Stomach (tissue), 9 donors: ENCODE data around the gene FBXL15. TPM values are rescaled to one million over a fixed set of nuclear protein-coding genes. Genes with fewer than 3 reads are reported as not detected.

Experiments used
- DNase-seq, 2 donors: peaks; one replicate each; pipeline versions ENCODE4 v3.0.0 to v3.0.0-alpha.2; 2013 to 2019
- H3K27ac ChIP-seq, 5 donors: fragments of 200-600 bp in 4 of 5; sonication (generic) in 4 of 5; one replicate each; pipeline ENCODE4 v1.5.1; 2013 to 2019; ENCODE audit warnings: mild to moderate bottlenecking in 1 of 5, moderate library complexity in 1 of 5
- H3K27me3 ChIP-seq, 3 donors: fragments of 200-600 bp; sonication (generic); one replicate each; pipeline ENCODE4 v1.5.1; 2017 to 2019; ENCODE audit warnings: mixed run types in 1 of 3
- H3K36me3 ChIP-seq, 4 donors: fragments of 200-600 bp; sonication (generic); 1 replicate in 3 of 4; 2 replicates in 1 of 4; pipeline ENCODE4 v1.5.1; 2016 to 2019
- H3K4me1 ChIP-seq, 4 donors: fragments of 200-600 bp; sonication (generic); one replicate each; pipeline ENCODE4 v1.5.1; 2016 to 2019
- H3K4me3 ChIP-seq, 4 donors: fragments of 200-600 bp; sonication (generic) in 3 of 4; one replicate each; pipeline ENCODE4 v1.5.1; 2016 to 2019; ENCODE audit warnings: mild to moderate bottlenecking in 1 of 4
- H3K9me3 ChIP-seq, 4 donors: fragments of 200-600 bp; sonication (generic); one replicate each; pipeline ENCODE4 v1.5.1; 2016 to 2019
- CTCF ChIP-seq, 7 experiments: fragments of 450-650 bp in 4 of 7; fragments of 200-600 bp in 3 of 7; sonication (generic) in 3 of 7; IDR thresholded peaks; one replicate each; pipeline ENCODE4 v1.5.1; 2016 to 2019; ENCODE audit warnings: antibody characterized with exemption in 7 of 7, control low read depth in 2 of 7, mild to moderate bottlenecking in 1 of 7
- EP300 ChIP-seq: sonication (generic); formaldehyde crosslinking; IDR thresholded peaks from one replicate; pipeline ENCODE4 v1.6.1; 2017; ENCODE audit warnings: antibody characterized with exemption
- POLR2A ChIP-seq, 4 donors: fragments of 450-650 bp; IDR thresholded peaks; one replicate each; pipeline ENCODE4 v1.6.1; 2016; ENCODE audit warnings: antibody characterized with exemption in 4 of 4, control low read depth in 2 of 4, mild to moderate bottlenecking in 1 of 4, moderate library complexity in 1 of 4
- POLR2AphosphoS5 ChIP-seq, 3 donors: sonication (generic); formaldehyde crosslinking; IDR thresholded peaks; one replicate each; pipeline ENCODE4 v1.6.1; 2016; ENCODE audit warnings: antibody characterized with exemption in 3 of 3
- WGBS, 5 donors: extraction: QIAGEN DNeasy Blood & Tissue Kit in 3 of 5; methylation state at CpG; one replicate each; pipeline versions ENCODE4 v1.1.5 to v1.1.7; 2013 to 2018; 5-methylcytosine and 5-hydroxymethylcytosine counted together
- intact Hi-C: fragments of 100-400 bp; cut with DNase I; formaldehyde crosslinking; loops from one replicate; pipeline ENCODE4 v1.15.1; 2023; ENCODE audit warnings: low total_unique reads
- polyA plus RNA-seq, 3 donors: library from polyadenylated mRNA; stranded (reverse); fragments of 200-250 nt; gene quantifications; one replicate each; pipeline ENCODE4 v1.2.3, GENCODE V29; 2013
- total RNA-seq, 5 donors: library from RNA; depleted of rRNA; stranded (reverse); fragments of >200 nt; gene quantifications; one replicate each; pipeline versions ENCODE4 v1.1.0 to v1.2.3, GENCODE V29; 2014 to 2016
- donor health status: healthy with polysubstance abuse.
- donor health status: Bipolar disorder and iron deficiency.
- donor health status: healthy.

FBXL15 gene
- total and polyA plus RNA-seq, 8 donors: 3.5 to 315 (median 19.8) TPM

DNA sequence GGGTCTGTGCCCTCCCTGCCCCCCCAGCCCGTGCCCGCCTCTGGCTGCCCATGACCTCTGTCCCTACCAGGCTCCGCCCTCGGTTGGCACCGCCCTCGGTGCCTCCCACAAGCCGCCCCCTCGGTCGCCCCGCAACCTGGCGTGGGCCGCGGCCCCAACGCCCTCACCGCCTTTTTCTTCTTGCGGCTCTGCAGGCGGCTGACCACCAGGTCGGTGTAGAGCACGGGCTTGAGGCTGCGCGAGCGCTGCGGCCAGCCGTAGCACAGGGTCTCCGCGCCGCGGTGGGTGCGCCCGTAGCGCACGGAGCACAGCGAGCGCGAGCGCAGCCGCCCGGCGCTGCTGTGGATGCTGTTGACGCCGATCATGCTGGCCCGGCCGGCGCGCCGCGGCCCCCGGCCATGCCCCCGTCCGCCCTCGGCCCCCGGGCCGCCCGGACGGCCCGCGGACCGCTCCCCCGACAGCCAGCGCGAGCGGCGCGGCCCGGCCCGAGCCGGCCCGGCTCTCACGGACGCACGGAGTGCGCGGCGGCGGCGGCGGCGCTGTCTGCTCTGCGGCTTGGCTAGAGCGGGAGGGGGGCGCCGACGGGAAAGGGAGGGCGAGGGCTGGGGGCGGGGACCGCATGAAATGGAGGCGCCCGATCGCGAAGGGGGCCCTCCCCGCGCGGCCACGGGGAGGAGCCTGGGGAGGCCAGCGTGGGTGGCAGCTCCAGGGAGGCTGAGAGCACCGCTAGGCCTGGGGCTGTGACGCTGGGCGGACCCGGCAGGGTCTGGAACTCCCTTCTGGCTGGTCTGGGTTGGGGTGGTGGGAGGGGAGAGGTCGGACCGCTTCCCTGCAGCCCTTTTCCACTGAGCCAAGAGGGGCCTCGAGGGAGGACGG, 11.7 kb upstream of the FBXL15 start:
- peaks cover 14 to 79% (median 68%) of the 10 kb centered on the region in 3 donors for H3K27me3 ChIP-seq
- H3K9me3 ChIP-seq: no peaks in the 10 kb centered on the region
- peaks cover 14 to 44% (median 28%) of the 10 kb centered on the region in 4 donors for H3K4me1 ChIP-seq
- intact Hi-C loops: no loop called here
- peak overlapping the region; percentile 49 to 58 (median 55) for H3K4me3 ChIP-seq
- H3K27ac ChIP-seq: peak overlapping the region in 4 of 5 donors; percentile 42 to 98 (median 72)
- no peaks in the 10 kb centered on the region for H3K36me3 ChIP-seq
- TF ChIP-seq POLR2AphosphoS5 (IDR thresholded peaks at IDR 0.05): peak in 1 of 3 donors; percentile 27
- TF ChIP-seq POLR2A (IDR thresholded peaks at IDR 0.05): no peak
- 1 to 2% (median 1%) methylated on average over 16 to 100 of the region's 103 CpGs for WGBS, 5 donors
- peak in 1 of 2 donors; percentile 94 for DNase-seq

- peaks cover 21 to 88% (median 73%) of the 10 kb centered on the region in 3 donors for H3K27me3 ChIP-seq
- peaks cover 14 to 44% (median 28%) of the 10 kb centered on the region in 4 donors for H3K4me1 ChIP-seq
- WGBS, 5 donors: 26 to 30% (median 29%) methylated on average over 19 to 24 of the region's 24 CpGs
- intact Hi-C loops: no loop called here
- TF ChIP-seq CTCF (IDR thresholded peaks at IDR 0.05) (no peak), POLR2A (IDR thresholded peaks at IDR 0.05) (no peak), EP300 (no peak), POLR2AphosphoS5 (IDR thresholded peaks at IDR 0.05) (no peak)
- H3K36me3 ChIP-seq: no peaks in the 10 kb centered on the region
- no peaks in the 10 kb centered on the region for H3K9me3 ChIP-seq
- peak overlapping the region in 4 of 5 donors; percentile 26 to 98 (median 70) for H3K27ac ChIP-seq
- H3K4me3 ChIP-seq: peak overlapping the region; percentile 49 to 58 (median 55)
- DNase-seq: no peak
These were observed 10.8 kb upstream of the FBXL15 start for GRCh38 chr10:102409604-102410428.

DNA sequence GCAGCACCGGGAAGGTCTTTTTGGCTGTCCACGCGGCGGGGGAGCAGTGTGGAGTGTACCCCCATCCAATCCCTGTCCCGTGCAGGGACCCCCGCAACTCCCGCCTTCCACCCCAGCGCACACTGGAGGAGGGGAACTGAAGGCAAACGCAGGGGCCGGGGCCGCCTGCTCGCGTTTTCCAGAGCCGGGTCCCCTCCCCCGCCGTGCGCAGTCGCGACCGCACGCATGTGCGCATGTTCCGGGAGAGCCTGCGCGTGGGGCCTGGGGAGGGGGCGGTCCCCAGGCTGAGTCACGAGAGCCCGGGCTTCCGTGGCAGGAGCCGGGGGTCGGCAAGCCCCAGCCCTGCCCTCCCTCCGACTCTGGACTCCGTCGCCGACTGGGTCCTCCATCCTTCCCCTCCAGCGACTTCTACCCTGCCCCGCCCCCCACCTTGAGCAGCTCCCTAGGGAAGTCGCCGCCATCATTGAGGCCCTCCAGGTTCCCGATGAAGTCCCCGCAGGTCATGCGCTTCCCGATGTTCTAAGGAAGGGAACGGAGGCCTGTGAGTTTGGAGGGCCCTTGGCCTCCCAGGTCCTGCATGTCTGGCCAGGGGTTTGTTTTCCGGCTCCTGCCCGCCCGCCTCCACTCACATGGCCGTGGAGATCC, 10.1 kb upstream of the FBXL15 start:
- peak in 1 of 2 donors; percentile 90 for DNase-seq
- TF ChIP-seq EP300 (no peak), POLR2A (IDR thresholded peaks at IDR 0.05) (no peak), POLR2AphosphoS5 (IDR thresholded peaks at IDR 0.05) (peak in 1 of 3 donors; percentile 7), CTCF (IDR thresholded peaks at IDR 0.05) (no peak)
- Histone ChIP-seq H3K9me3 (no peaks in the 10 kb centered on the region), H3K27me3 (peaks cover 24 to 92% (median 80%) of the 10 kb centered on the region in 3 donors), H3K27ac (peak overlapping the region in 4 of 5 donors; percentile 26 to 98 (median 70)), H3K4me3 (peak overlapping the region; percentile 36 to 55 (median 52)), H3K36me3 (no peaks in the 10 kb centered on the region), H3K4me1 (peaks cover 14 to 39% (median 28%) of the 10 kb centered on the region in 4 donors)
- intact Hi-C loops: no loop called here
- 3 to 6% (median 4%) methylated on average over 9 to 48 of the region's 48 CpGs for WGBS, 5 donors

DNA sequence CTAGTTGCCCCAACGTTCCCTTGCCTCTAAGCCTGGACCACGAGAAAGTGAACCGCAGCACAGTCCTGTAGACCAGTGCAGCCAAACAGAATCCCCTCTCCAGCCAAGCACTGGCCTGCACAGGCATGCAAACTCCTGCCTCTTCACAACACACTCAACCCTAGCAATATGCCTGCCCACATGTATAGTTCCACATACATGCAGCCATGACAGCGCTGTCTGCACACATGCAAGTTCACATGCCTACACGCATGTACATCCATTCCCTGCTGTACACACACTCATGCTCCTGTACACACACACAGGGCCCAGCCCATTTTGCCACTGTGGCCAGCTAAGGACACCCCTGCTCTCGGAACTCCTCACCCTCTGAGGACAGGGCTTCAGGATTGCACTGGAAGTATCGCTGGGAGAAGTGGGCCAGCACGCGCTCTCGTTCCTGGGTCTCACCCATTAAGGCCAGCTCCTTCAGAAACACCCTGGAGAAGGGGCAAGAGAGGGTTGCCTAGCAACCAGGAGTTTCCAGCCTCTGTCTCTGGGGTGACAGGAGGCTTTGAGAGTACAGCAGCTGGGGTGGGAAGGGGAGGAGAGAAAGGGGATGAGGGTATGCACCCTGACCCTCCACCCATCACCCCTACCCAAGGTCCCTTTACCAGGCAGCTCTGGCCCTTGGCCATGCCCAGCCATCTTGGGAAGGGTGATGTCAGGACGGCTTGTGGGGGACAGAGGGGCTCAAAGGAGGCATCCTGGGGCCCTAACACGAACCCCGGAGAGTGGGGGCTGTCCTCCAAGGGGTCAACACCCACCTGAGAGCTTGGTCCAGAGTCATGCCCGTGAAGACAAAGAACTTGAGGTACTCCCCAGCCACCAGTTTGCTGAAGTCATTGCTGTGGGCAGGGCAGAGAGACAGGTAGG, 9.0 kb upstream of the FBXL15 start:
- H3K27me3 ChIP-seq: peaks cover 24 to 100% (median 90%) of the 10 kb centered on the region in 3 donors
- WGBS, 5 donors: 73 to 81% (median 79%) methylated on average over 13 to 14 of the region's 14 CpGs
- H3K4me1 ChIP-seq: peaks cover 14 to 35% (median 28%) of the 10 kb centered on the region in 4 donors
- intact Hi-C loops: no loop called here
- TF ChIP-seq EP300: no peak
- no peak for TF ChIP-seq CTCF (IDR thresholded peaks at IDR 0.05)
- TF ChIP-seq POLR2A (IDR thresholded peaks at IDR 0.05): no peak
- no peak for TF ChIP-seq POLR2AphosphoS5 (IDR thresholded peaks at IDR 0.05)
- H3K9me3 ChIP-seq: no peaks in the 10 kb centered on the region
- no peak for DNase-seq
- peak overlapping the region in 1 of 5 donors; percentile 98 for H3K27ac ChIP-seq
- no peaks in the 10 kb centered on the region for H3K36me3 ChIP-seq
- no peak overlapping the region for H3K4me3 ChIP-seq
